GM21381 (cell line): ENCODE data around the gene CREB3L1.

ENCODE experiments used
- ATAC-seq: cut with Tn5 transposase; IDR thresholded peaks from one replicate; pipeline ENCODE4 v1.9.1; 2021; ENCODE audit warnings: mild to moderate bottlenecking, moderate library complexity; ENCODE audit not compliant: unreplicated experiment

CREB3L1 gene, protein sequence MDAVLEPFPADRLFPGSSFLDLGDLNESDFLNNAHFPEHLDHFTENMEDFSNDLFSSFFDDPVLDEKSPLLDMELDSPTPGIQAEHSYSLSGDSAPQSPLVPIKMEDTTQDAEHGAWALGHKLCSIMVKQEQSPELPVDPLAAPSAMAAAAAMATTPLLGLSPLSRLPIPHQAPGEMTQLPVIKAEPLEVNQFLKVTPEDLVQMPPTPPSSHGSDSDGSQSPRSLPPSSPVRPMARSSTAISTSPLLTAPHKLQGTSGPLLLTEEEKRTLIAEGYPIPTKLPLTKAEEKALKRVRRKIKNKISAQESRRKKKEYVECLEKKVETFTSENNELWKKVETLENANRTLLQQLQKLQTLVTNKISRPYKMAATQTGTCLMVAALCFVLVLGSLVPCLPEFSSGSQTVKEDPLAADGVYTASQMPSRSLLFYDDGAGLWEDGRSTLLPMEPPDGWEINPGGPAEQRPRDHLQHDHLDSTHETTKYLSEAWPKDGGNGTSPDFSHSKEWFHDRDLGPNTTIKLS

DNA sequence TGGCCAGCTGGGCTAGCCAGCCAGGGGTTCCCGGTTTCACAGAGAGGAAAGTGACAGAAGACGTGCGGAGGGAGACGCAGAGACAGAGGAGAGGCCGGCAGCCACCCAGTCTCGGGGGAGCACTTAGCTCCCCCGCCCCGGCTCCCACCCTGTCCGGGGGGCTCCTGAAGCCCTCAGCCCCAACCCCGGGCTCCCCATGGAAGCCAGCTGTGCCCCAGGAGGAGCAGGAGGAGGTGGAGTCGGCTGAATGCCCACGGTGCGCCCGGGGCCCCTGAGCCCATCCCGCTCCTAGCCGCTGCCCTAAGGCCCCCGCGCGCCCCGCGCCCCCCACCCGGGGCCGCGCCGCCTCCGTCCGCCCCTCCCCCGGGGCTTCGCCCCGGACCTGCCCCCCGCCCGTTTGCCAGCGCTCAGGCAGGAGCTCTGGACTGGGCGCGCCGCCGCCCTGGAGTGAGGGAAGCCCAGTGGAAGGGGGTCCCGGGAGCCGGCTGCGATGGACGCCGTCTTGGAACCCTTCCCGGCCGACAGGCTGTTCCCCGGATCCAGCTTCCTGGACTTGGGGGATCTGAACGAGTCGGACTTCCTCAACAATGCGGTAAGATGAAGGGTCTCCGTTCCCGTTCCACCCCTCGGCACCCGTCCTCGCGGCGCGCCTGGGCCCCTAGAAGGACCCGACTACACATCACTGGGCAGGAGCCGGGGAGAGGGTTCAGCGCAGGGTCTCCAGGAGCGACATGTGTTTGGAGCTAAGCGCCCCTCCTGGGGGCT is at the start of gene CREB3L1:
TSS of gene CREB3L1 (plus strand) at position 41 of the 765 bp plus-strand sequence. CDS start at position 491, 450 bp downstream.
- ATAC-seq: no peak

DNA sequence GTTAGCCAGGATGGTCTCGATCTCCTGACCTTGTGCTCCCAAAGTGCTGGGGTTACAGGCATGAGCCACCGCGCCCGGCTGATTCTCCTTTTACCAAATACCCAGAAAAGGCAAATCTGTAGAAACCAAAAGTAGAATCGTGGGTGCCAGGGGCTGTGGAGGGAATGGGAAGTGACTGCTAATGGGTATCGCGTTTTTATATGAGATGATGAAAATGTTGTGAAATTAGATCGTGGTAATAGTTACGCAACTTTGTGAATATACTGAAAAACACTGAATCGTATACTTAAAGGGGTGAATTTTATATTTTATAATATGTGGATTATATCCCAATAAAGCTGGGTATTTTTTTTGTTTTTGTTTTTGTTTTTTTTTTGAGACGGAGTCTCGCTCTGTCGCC is 48.2 kb upstream of the CREB3L1 start:
- ATAC-seq: no peak

DNA sequence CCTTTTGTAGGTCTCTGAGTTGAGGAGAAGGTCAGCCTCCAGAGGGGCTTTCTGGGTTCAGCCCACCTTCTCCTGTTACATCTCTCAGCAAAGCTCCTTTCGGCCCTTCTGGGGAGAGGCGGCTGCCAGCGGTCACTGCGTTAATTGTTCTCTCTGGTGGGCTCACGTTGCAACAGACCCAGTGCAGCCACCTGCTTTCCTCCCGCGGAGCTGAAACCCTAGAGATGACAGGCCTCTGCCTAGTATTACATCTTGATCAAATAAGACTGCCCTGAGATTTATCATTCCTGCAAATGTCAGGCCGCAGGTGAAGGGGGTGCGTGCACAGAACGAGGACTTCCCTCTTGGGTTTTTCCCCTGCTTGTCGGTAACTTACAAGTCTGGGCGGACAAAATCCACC is 43.2 kb upstream of the CREB3L1 start:
- ATAC-seq: no peak

DNA sequence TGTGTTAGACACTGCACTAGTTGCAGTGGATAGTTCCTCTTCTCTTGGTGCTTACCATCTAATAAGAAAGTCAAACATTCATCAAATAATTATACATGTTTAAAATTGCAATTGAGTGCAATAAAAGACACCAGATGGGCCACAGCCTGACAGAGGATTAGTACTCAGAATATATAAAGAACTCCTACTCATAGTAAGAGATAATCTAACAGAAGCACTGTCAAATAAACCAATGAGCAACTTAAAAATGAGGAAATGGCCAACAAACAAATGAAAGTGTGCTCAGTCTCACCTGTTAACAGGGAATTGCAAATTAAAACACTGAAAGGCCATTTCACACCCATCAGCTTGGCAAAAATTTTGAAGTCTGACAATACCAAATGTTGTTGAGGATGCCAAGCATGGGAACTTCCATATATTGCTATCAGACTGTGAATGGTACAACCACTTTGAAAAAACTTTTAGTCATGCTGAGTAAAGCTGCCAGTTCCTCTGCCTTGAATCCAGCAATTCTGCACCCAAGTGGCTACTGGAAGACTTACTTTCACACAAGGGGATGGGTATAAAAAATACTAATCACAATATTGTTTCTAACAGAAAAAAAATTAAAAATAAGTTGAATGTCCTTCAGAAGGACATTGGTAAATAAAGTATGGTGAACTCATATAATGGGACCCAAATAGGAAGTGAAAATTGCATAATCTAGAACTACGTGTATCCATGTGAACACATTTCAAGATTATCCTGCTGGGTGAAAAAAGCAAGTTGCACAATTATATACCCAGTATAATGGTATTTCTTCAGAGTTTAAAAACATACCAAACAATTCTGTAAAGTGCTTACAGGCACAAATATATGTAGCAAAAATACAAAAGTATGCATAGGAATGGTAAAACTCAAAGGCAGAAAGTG is 41.4 kb upstream of the CREB3L1 start:
- no peak for ATAC-seq

DNA sequence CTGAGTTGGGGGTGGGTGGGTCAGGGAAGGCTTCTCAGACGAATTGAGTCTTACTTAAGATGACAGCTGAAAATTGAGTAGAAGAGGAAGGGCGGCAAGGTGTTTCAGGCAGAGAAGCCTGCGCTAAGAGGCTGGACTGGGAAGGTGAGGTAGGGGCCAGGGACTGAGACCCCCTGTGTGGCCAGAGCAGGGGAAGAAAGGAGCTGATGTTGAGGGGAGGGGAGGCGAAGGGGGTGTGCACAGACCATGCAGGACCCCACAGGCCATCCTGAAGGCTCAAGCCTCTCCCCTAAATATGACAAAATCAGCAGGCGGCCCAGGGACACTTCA is 40.6 kb upstream of the CREB3L1 start:
- no peak for ATAC-seq

DNA sequence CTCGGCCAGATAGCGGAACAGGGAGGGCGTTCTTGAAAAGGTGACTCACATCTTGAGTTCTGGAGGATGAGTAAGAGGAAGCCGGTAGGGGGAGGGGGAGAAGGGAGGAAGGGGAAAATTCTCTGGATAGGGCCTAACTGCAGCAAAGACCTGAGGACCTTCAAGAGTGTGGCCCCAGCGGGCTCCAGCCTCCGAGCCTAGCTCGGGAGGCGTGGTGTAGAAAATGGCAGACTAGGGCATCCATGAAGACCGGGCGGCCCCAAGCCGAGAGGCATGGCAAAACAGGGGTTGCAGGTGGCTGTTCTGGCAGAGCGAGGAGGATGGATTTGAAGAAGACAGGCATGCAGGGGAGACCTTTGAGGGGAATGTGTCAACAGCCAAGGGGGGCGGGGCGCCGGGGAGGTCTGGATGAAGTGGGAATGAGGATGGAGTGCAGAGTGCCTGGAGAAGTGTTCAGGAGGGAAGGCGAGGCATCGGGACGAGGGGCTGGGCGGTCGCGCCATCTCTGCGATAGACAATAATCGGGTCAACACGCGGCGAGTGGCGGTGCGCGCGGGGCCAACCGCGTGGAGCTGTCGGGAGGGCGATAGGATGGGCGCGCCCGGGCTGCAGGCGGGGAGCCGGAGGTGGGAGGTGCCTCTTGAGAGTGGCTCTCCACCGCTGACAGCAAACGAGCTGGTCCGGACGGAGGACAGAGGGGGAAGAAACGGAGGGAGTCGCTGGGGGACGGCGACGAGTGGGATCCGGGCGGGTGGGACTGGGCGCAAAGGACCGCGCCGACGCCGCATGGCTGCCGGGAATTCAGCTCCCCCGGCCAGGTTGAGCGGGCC is 40.0 kb upstream of the CREB3L1 start:
- no peak for ATAC-seq

DNA sequence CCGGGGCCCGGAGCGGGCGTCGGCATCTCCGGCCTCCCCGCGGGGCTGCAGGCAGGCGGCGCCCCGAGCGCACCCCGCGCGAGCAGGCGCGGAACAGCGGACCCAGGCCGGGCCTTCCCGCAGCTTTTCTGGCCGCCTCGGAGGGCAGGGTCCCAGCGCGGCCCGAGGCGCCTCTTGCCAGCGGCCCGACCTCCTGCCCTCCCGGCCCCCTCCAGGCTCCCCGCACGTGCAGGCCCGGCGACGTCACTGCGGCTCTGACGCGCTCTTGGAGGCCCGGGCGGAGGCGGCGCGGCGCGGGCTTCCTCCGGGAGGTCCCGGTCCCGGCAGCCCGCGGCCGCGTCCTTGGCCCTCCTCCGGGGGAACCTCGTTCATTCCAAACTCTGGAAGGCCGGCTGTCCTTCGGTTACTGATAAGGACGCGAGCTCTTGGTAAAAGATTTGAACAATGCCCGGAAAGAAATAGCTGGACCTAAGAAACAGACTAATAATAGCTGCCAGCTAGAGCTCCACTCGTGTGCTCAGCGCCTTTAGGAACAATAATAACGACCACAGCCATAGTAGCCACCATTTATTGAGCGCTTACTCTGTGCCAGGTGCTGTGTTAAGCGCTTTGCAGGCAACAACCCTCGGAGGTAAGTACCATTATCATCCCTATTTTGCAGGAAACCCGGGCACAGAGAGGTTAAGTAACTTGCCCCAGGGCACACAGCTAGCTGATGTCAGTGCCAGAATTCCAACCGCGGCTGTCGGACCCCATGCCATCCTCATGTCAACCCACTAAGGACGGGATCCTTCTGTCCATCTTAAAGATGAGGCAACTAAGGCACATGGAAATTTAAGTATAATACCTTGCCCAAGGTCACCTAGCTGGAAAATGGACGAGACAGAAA is 39.1 kb upstream of the CREB3L1 start:
- ATAC-seq: no peak

DNA sequence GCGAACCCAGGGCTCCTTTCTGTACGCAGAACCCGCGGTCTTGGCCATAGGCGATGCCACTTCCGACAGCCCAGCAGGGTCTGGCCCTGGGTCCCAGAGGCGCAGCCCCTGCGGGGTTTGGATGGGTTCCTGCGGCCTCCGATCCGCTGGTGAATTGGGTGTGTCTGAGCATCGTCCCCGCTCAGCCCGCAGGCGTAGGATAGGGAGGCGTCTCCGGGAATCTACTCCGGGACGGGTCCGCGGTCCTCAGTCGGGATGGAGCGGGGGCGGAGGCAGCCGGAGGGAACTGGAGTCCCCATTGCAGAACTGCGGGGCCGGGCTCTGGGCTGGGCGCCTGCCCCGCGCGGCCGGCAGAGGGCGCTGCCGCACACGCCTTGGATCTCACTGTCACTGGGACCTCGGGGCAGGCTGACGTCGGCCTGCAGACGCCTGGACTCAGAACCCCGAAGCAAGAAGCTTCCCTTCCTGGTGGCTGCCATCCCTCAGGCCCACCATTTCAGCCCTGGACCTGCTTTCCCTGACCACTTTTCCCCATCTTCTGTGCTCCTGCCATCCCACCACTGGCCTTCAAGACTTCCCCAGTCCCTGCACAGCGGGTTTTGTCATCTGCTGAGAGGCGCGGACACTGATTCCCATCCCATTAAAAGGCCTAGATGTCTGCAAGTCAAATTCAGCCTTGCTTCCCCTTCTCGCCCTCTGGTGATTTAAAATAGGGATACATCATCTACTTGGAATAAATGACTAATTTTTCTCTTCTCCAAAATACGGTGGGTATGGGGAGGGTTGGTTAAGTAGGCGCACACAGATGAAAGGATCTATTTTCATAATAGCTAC is 38.3 kb upstream of the CREB3L1 start:
- ATAC-seq: peak; percentile 69

DNA sequence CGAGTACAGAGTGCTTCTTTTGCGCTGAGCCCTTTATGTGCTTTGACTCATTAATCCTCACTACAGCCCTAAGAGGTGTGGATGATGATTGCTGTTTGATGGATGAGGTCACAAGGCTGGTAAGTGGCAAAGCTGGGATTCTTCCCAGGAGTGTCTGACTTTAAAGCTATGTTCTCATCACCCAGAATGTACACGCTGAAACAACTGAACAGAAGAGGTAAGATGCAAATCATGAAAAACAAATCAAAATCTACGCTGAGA is 37.7 kb upstream of the CREB3L1 start:
- ATAC-seq: no peak

DNA sequence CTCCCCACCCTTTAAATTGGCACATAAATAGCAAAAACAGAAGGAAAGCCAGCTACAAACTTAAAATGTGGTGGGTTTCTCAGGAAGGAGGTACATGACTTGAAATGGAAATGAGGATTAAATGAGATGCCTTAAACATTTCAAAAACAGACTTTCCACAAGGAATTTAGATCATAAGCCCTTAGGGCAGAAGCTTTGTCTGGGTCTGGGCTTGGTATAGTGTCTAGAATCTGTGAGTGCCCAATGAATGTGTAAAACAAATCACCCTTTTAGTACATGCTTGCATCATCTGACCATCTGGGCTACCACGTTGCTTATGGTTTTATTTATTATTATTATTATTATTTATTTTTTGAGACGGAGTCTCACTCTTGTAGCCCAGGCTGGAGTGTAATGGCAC is 37.1 kb upstream of the CREB3L1 start:
- ATAC-seq: no peak

DNA sequence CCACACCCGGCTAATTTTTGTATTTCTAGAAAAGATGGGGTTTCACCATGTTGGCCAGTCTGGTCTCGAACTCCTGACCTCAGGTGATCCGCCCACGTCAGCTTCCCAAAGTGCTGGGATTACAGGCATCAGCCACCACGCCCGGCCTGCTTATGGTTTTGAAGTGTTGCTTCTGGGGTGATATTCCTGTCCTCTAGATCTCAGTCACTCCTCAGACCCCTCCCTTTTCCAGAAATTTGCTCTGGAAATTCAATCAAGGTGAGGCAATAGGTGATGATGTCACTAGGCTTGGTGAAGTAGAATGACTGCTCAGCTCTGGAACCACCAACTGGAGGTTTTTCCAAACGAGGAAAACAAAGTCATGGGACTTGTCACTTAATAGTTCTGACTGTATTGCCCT is 36.6 kb upstream of the CREB3L1 start:
- ATAC-seq: no peak

DNA sequence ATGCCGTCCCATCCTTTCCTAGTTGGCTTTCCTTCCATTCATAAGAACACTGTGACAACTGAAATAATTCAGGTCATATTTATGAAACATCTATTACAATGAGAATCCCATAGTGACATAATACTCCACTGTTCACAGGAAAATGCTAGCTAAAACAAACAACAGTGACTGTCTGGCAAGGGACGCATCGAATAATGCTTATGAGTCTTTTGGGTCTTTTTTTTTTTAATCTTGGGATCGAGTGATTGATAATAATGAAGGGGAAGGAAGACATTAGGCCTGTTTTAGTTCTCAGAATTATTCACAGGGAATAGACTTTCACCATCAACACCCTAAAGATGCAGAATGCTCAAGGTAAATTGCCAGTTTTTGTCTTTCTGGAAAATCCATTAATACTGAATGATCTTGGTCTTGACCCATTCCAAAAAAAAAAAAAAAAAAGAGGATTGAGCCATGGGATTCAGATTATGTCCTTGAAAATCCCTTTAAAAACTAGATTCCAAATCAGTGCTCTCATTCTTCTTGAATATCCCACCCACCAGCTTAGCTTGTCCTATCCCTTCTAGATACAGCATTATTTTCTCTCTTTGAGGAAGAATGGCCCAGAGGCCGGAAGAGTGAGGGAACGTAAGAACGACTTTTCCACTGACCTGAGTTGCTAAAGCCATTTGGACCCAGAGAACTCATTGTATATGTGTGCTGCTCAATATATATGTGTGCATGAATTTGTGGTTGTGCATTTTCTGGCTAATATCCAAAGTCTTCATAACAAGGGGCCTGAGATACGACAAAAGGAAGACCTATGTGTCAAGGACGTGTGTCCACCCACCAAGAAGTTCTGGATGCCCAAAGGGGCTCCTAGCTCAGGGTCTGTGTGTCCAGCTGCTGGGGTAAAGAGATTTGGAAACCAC is 35.2 kb upstream of the CREB3L1 start:
- no peak for ATAC-seq

DNA sequence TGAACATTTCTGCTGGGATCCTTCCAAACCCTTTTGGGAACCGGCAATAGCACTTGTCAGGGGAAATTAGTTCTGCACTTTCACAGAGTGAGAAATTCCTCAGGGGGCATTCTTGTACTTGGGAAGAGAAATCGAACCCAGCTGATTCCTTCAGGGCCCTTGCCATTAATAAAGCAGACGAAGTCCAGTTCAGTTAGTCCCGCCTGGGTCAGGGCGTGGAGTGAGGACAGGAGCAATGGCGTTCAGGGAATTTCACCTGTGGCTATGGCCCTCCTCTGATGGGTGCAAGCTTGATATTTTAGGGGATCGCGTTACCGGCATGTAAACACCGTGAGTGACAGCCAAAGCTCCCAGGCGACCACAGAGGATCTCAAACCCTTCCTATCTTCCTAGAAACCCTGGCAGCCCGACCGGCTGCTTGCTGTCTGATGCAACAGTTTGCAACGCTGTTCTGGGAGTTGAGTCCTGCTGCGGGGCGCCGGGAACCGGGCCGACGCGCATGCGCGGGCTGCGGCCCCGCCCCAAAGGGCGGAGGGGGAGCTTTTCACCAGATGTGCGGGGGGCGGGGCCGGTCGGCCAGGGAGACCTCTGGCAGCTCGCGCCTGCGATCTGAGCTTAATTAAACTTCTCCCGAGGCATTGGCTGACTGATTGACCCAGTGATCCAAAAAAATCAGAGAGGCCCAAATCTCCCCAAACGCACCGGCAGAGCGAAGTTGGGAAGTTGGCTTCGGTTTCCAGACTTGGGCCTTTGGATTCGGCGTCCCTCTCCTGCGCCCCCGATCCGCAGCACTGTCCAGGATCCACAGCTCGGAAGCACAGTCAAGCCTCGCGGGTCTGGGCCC is 34.3 kb upstream of the CREB3L1 start:
- ATAC-seq: peak; percentile 75

DNA sequence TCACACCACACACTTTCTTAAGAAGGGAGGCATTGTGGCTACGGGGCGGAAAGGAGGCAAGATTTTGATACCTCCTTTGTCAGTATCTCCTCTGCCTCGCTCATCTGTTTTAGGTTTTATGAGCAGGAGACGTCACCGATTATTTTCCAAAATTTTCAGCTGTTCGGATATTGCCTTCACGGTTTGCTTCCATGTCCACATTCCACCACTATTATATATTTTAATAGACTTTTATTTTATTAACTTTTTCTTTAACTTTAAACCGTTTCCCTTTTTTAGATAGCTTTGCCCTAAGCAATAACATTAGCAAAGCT is 33.7 kb upstream of the CREB3L1 start:
- ATAC-seq: no peak

DNA sequence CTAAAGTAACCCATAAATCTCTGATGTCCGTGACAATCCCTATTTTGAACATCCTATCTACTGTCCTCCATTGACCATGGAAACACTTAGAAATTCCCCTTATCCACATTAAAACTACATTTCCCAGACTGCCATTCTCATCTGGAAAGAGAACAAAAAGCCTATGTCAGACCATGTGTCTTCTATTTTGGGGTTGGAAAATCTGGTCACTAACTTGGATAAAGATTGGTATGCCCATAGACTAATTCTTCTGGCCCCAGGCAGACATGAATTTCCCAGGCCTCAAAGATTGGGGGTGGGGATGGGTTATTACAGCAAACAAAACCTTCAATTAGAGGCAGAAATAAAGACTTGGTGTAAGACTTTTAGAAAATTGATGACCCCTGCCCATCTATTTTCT is 30.9 kb upstream of the CREB3L1 start:
- no peak for ATAC-seq

DNA sequence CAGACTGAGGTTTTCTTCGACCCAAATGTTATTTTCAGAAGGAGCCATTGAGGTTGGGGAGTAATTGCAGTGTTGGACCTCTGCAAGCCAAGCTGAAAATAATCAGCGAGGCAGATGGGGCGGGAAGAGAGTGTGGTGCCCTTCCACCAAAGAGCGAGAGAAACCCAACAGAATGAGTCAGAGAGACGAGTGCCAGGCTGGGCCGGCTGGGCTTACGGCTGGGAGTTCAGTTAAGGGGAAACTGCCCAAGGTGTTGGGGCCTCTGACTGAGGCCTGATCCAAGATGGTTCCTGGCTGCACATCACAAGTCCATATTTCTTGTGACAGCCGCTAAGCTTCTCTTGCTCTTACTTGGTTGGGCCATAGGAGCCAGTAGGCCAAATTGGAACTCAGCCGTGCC is 30.4 kb upstream of the CREB3L1 start:
- ATAC-seq: no peak

DNA sequence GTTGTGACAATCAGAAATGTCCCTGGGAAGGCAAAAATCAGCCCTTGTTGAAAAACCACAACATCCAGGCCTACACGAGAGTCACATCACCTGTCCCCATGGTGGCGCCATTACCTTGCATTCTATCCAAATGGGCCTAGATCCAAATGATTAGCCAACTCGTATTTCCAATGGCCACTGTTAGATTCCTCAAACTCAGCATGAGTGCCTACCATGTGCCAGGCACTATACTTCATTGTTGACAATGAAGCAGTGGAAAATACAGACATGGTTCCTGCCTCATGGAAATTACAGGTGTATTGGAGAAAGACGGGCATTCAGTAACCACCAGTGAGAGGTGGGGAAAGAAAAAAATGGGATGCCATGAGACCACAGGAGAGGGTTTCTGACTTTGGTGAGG is 29.8 kb upstream of the CREB3L1 start:
- no peak for ATAC-seq
